HG02763 (cell line): ENCODE results near the gene TSPOAP1.
"Not testable (repeated sequence)": the region's sequence is repeated elsewhere in the genome, so short reads cannot be mapped to it uniquely, and the experiment has no call there.

Experiments used
- ATAC-seq: cut with Tn5 transposase; IDR thresholded peaks from one replicate; pipeline ENCODE4 v1.9.1; 2021; ENCODE audit warnings: mild to moderate bottlenecking, moderate library complexity; ENCODE audit not compliant: unreplicated experiment

Gene TSPOAP1

GRCh38 chr17:58341136-58341860 lies 12.7 kb upstream of the TSPOAP1 start:
- ATAC-seq: not testable (repeated sequence)

DNA sequence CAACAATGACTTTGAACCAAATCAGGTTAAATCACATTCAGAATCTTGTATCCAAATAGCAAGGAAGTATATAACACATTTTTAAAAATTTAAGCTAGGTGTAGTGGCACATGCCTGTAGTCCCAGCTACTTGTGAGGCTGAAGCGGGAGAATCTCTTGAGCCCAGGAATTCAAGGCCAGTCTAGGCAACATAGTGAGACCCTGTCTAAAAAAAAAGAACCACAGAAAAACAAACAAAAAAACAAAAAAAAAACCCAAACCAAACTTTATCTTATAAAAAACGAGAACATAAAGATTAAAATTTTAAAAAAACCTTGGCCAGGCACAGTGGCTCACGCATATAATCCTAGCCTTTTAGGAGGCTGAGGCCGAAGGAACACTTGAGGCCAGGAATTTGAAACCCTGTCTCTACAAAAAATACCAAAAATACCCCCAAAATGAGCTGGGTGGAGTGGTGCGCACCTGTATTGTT lies 11.8 kb upstream of the TSPOAP1 start:
- ATAC-seq: no peak

DNA sequence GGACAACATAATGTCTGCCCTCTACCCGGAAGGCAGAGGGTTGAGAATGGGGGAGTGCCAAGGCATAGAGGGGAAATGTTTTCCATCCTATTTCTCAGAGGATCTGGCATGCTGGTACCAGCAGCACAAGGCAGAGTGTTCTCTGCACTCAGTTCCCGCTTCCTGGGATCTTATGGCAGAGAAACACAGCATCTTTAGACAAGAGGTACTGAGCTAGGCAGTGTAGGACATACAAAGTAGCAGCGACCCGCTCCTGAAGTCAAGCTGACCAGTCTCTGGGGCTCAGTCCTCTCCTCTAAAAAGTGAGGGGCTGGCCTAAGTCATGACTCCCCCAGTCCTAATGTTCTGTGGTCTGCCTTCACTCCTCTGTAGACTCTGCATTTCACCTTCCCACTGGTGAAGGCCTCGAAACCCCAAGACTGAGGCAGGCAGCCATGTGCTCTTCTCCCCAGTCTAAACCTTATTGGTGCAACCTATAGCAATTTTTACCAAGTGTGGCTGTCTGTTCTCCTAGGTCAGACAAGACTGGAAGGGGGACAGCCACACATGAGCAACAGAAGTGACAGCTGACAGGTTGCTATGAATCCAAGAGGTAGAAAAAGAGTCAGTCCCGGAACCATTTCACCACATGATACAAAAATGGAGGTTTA lies 11.3 kb upstream of the TSPOAP1 start:
- no peak for ATAC-seq

- ATAC-seq: no peak
These were observed 10.5 kb upstream of the TSPOAP1 start for GRCh38 chr17:58338841-58339754.

- no peak for ATAC-seq
These were observed 9.9 kb upstream of the TSPOAP1 start for GRCh38 chr17:58338454-58338840.

GRCh38 chr17:58337600-58338453 lies 9.2 kb upstream of the TSPOAP1 start:
- ATAC-seq: peak; percentile 57

GRCh38 chr17:58337210-58337599 lies 8.6 kb upstream of the TSPOAP1 start:
- ATAC-seq: no peak

DNA sequence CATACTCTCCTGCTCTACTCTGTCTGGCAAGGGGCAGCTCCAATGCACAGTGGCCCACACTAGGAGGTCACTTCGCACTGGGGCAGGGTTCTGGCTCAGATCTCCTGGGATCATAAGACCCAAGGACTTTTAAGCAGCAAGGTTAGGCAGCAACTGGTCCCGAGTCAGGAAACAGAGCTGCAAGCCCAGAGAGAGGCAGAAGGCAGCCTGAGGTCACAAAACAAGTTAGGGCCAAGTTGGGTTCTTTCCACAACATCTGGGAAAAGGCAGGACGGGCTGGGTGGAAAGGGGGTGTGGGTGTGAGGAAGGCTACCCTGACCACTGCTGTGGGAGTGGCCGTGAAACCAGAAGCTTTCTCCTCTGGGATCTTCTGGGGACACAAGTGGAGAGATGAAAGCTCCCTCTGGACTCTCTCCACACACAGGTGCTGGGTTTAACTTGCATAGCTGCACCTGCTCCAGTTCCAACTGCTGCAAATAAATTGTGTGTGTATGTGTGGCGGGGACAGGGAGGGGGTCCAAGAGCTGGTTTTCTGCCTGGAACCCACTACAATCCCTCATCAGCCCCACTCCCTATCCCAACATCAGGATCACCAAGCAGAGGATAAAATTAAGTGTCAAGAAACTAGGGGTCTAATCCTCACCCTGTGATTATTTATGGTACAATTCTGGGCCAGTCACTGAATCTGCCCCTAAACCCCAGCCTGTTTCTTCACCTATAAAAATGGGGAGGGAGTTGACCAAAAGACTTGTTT lies 8.0 kb upstream of the TSPOAP1 start:
- no peak for ATAC-seq

- ATAC-seq: no peak
These were observed 7.3 kb upstream of the TSPOAP1 start for GRCh38 chr17:58335779-58336455.

GRCh38 chr17:58335061-58335731 lies 6.6 kb upstream of the TSPOAP1 start:
- ATAC-seq: no peak

GRCh38 chr17:58334661-58335060 lies 6.1 kb upstream of the TSPOAP1 start:
- no peak for ATAC-seq

- ATAC-seq: no peak
These were observed 5.7 kb upstream of the TSPOAP1 start for GRCh38 chr17:58334256-58334655.

- ATAC-seq: no peak
These were observed 5.2 kb upstream of the TSPOAP1 start for GRCh38 chr17:58333736-58334207.

DNA sequence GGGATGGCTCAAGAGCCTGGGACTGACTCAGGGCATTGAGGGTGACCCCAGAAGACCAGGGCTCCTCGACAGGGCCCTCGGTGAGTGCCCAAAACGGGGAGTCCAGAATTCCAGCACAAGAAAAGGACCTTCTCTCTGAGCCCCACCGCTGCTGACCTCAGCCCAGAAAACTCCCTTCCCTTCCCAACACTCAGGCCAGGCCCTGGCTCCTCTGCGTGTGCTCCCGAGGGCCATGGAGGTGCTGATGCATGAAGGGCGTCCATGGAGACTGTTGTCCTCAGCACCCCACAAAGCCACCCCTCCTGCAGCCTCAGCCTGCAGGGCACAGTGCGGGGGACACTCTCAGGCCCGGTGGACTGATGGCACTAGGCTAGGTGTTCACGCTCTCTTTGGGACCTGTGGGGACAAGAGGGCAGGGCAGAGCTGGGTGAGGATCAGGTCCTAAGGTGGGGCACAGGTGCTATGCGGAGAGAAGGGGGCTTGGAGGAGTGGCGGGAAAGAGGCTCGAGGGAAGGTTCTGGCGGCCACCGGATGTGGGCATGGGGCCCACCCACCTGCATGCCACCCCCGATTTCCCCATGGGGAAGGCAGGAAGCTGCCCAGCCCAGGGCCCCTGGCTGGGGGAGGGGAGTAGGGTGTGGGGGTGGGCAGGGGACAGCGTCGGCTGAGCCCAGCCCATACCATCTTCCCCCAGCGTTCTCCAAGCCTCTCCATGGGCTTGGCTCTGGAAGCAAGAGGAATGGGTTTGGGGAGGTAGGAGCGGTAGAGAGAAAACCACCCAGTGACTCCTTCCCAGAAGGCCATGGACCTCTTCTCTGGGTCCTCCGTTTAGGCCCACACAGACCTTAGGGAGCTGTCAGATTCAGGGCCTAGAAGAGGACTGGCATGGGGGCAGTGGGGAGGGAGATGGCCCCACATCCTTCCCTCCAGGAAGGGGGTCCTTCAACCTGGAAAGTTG lies 4.5 kb upstream of the TSPOAP1 start:
- no peak for ATAC-seq

GRCh38 chr17:58331815-58332777 lies 3.5 kb upstream of the TSPOAP1 start:
- no peak for ATAC-seq
